Stimulated activated CD8-positive, alpha-beta memory T cell treated with anti-CD3 and anti-CD28 coated beads, Interleukin-2, amount 100 ng/mL, for 48 hours (primary cell): ENCODE measurements around the gene KHDC1L.
"Not testable (repeated sequence)": the region's sequence is repeated elsewhere in the genome, so short reads cannot be mapped to it uniquely, and the experiment has no call there.

Experiments used
- DNase-seq, 2 donors: peaks; one replicate each; pipeline ENCODE4 v3.0.0-alpha.2; 2020; ENCODE audit warnings: low read depth in 2 of 2

The KHDC1L gene

DNA sequence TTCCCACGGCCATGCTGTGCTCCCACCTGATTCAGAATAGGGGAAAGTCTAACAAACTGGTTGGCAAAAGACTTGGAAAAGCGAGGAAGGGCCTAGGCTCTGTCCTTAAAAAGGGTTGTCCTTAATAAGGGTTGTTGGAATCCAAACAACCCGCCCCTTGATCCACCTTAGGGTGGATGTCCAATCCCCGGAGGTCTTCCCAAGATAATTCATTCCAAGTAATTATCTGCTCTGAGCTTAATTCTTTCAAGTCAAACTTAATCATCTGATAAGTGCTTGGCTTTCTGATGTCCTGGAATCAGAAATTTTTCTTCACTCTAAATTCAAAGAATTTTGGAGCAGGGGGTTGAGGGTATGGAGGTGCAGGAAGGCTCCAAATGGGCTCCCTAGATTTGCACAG, at the start of gene KHDC1L:
Gene KHDC1L (minus strand): TSS at position 101 of the 400 bp plus-strand sequence. CDS start 88 bp downstream, at position 13.
- no peak for DNase-seq

GRCh38 chr6:73269296-73269695, 44.0 kb upstream of the KHDC1L start:
- DNase-seq = not testable (repeated sequence)

DNA sequence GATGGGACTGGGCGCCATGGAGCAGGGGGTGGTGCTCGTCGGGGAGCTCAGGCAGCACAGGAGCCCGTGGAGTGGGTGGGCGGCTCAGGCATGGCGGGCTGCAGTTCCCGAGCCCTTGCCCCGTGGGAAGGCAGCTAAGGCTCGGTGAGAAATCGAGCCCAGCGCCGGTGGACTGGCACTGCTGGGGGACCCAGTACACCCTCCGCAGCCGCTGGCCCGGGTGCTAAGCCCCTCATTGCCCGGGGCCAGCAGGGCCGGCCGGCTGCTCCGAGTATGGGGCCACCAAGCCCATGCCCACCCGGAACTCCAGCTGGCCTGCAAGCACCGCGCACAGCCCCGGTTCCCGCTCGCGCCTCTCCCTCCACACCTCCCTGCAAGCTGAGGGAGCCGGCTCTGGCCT, 43.6 kb upstream of the KHDC1L start:
- not testable (repeated sequence) for DNase-seq

GRCh38 chr6:73264446-73264845, 39.1 kb upstream of the KHDC1L start:
- no peak for DNase-seq

- no peak for DNase-seq
Observed at GRCh38 chr6:73263570-73263909, 38.2 kb upstream of the KHDC1L start.

- DNase-seq = peak; percentile 52 to 55
Observed at GRCh38 chr6:73262671-73263569, 37.6 kb upstream of the KHDC1L start, which contains the start of gene KHDC1. Gene KHDC1 (minus strand): TSS chr6:73263196. CDS start chr6:73242517, 20,679 bp downstream.

DNA sequence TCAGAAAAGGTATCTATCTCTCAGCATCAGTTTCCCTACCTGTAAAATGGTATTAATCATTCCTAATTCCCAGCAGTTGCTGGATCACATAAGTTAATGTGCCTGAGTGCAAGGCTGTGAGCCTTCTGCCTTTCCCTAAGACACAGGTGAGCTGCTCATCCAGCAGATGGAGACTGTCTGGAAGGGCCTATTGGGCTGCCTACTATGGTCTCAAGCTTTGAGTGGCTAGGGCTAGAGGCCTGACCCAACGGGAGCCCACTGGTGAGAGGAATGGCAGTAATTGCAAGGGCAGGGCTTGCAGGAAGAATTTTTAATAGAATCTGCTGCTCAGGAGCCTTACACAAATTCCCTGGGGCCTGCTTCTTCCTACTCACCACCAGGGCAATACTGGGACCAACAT, 33.4 kb upstream of the KHDC1L start:
- no peak for DNase-seq

GRCh38 chr6:73254323-73254722, 29.0 kb upstream of the KHDC1L start:
- not testable (repeated sequence) for DNase-seq

- no peak for DNase-seq
Observed at GRCh38 chr6:73252703-73253102, 27.4 kb upstream of the KHDC1L start.

DNA sequence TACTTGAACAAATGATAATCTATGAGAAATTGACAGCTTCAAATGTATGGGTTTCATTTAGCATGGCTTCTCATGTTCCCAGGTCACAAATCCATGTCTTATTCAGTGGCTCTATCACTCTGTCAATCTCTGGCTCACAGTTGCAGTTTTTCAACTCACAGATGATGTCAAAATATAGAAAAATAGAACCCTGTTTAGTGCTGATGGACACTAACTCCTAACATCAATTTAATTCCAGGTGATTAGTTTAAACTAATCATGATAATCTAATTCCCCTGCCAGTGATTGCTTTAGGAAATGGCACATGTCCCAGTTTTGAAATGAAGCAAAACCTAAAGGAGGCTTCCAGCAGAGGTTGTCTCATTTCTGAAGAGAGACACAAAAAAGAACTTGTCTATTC, 24.7 kb upstream of the KHDC1L start:
- DNase-seq = no peak

DNA sequence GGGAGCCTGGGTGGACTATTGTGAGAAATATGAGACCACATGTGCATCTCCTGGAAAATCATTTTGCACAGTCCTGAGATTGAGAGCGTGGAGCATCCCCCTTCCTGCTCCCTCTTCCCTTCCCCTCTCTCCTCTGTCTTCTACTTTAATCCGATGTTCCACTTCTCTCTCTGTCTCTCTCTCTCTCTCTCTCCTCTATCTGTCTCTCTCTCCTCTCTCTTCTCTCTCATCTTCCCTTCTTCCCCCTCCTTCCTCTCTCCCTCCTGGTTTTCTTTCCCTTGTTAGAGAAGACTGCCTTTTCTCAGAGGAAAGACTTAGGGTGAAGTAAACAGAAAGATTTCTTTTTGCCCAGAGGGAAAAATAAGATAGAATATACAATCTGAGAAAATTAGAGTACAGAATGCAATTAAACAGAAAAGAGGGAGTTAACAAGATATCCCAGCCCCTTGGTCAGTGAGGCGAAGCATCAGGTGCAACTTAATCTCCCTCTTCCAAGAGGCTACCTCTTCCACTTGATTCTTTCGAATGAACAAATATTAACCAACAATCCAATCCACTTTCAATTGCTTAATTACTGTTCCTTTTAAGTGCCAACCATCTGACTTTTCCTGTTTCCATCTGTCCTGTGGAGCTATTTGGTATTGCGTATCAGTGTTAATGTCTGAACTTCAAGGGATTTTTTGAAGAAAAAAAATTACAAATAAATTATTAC, 23.1 kb upstream of the KHDC1L start:
- DNase-seq = no peak

- no peak for DNase-seq
Observed at GRCh38 chr6:73242001-73242400, 16.7 kb upstream of the KHDC1L start.

DNA sequence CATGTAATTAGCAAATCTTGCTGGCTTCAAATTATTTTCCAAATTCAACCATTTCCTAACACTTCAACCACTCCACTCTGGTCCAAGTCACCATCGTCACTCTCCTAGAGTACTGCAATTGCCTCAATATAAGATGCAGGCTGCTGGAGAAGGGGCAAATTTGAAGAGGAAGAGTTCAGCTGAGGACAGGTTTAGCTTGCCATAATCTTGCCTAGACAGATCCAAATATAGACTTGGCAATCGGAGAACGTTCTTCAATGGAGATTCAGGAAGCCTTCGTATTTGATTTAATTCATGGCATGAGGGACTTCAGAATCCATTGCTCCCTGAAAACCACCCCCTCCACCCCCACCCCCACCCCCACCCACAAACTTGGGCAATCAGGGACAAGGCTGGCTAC, 15.4 kb upstream of the KHDC1L start:
- no peak for DNase-seq

GRCh38 chr6:73236144-73236750, 11.0 kb upstream of the KHDC1L start:
- no peak for DNase-seq

- DNase-seq = no peak
Observed at GRCh38 chr6:73234733-73235132, 9.4 kb upstream of the KHDC1L start.

- DNase-seq = not testable (repeated sequence)
Observed at GRCh38 chr6:73233971-73234370, 8.7 kb upstream of the KHDC1L start.

- no peak for DNase-seq
Observed at GRCh38 chr6:73233048-73233447, 7.8 kb upstream of the KHDC1L start.

DNA sequence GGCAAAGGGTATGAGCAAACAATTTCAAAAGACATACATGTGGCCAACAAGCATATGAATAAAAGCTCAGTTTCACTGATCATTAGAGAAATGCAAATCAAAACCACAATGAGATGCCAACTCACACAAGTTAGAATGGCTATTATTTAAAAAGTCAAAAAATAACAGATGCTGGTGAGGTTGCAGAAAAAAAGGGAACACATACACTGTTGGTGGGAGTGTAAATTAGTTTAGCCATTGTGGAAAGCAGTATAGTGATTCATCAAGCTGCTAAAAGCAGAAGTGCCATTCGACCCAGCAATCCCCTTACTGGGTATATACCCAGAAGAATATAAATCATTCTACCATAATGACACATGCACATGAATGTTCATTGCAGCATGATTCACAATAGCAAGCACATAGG, 6.7 kb upstream of the KHDC1L start:
- no peak for DNase-seq

GRCh38 chr6:73227606-73228255, 2.4 kb upstream of the KHDC1L start:
- no peak for DNase-seq

DNA sequence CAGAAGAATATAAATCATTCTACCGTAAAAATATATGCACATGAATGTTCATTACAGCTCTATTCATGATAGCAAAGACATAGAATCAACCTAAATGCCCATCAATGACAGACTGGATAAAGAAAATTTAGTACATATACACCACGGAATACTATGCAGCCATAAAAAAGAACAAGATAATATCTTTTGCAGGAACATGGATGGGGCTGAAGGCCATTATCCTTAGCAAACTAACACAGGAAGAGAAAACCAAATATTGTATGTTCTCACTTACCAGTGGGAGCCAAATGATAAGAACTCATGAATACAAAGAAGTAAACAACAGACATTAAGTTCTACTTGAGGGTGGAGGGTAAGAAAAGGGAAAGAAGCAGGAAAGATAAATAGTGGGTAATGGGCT, 8.4 kb downstream of the KHDC1L start:
- DNase-seq = no peak

- DNase-seq = no peak
Observed at GRCh38 chr6:73209117-73209516, 16.2 kb downstream of the KHDC1L start.

DNA sequence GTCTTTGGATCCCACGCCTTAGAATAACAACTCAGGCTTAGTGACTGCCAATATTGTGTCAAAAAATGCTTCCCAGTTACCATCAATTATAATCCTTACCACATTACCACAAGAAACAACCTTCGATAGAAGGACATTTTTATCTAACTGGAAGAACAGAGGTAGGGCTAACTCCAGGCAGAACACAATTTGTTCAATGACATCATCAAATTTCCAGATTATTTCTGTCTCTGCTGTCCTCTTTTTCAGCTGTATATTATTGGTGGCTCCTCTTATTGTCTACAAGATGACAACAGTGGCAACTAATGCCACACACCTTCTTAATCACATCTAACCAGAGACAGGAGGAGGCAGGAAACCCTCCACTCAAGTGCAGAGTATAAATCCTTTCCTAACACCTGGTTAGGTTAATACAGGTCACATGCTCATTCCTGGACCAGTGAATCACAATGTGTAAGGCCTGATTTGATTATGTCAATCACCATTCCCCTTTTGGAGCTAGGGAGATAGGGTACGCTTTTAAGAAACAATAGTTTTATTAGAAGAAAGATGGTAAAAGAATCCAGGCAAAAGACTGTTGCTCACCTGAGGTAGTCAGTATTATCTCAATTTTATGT, 18.0 kb downstream of the KHDC1L start:
- DNase-seq = no peak
